SJCRH30 (cell line): ENCODE results near the gene WARS2. TPM values are rescaled to one million over a fixed set of nuclear protein-coding genes. Genes with fewer than 3 reads are reported as not detected.

Experiments used
- DNase-seq, 2 experiments: peaks; one replicate each; pipeline ENCODE4 v3.0.0-alpha.2; 2015 to 2020
- H3K27ac ChIP-seq: fragments of 250-450 bp; sonication (Bioruptor Pico); 2 replicates; pipeline ENCODE4 v1.5.1; 2020; ENCODE audit warnings: mild to moderate bottlenecking, moderate library complexity
- H3K27me3 ChIP-seq: fragments of 250-450 bp; sonication (Bioruptor Pico); 2 replicates; pipeline ENCODE4 v1.5.1; 2020; ENCODE audit warnings: mild to moderate bottlenecking, moderate library complexity
- H3K36me3 ChIP-seq: fragments of 250-450 bp; sonication (Bioruptor Pico); 2 replicates; pipeline ENCODE4 v1.5.1; 2020; ENCODE audit warnings: mild to moderate bottlenecking, moderate library complexity
- H3K4me1 ChIP-seq: fragments of 250-450 bp; sonication (Bioruptor Pico); 2 replicates; pipeline ENCODE4 v1.5.1; 2020; ENCODE audit warnings: mild to moderate bottlenecking, moderate library complexity
- H3K4me3 ChIP-seq: fragments of 250-450 bp; sonication (Bioruptor Pico); 2 replicates; pipeline ENCODE4 v1.5.1; 2020; ENCODE audit warnings: mild to moderate bottlenecking, moderate library complexity
- H3K9me3 ChIP-seq: fragments of 250-450 bp; sonication (Bioruptor Pico); replicated peaks from 2 replicates; pipeline ENCODE4 v1.5.1; 2020; ENCODE audit warnings: mild to moderate bottlenecking, moderate library complexity
- total RNA-seq: library from RNA; depleted of rRNA; stranded (reverse); fragments of >200 nt; shearing (Covaris generic); gene quantifications from 2 replicates; pipeline ENCODE4 v1.2.3, GENCODE V29; 2014

WARS2 gene
- total RNA-seq, 1 experiment from 2014 or later: 24.5 TPM

GRCh38 chr1:118988186-118989005, 152.1 kb downstream of the WARS2 start, which contains the start of gene TBX15:
TBX15 (minus strand) TSS chr1:118988343; CDS start chr1:118987795, 548 bp downstream.
- Histone ChIP-seq H3K27ac (peak within 1 kb of the TSS; percentile 95), H3K4me1 (no peaks in the 10 kb centered on the region), H3K36me3 (peaks cover 29% of the 10 kb centered on the region), H3K9me3 (no peaks in the 10 kb centered on the region; the same call in 1 of the 2 replicates), H3K27me3 (no peaks in the 10 kb centered on the region), H3K4me3 (peak within 1 kb of the TSS; percentile 86)
- DNase-seq: peak; percentile 73 to 84

GRCh38 chr1:118987468-118988185, 152.8 kb downstream of the WARS2 start:
- peak; percentile 82 to 83 for DNase-seq
- Histone ChIP-seq H3K27me3 (no peaks in the 10 kb centered on the region), H3K27ac (peak overlapping the region; percentile 95), H3K4me3 (peak overlapping the region; percentile 86), H3K9me3 (no peaks in the 10 kb centered on the region; the same call in 1 of the 2 replicates), H3K36me3 (peaks cover 37% of the 10 kb centered on the region), H3K4me1 (no peaks in the 10 kb centered on the region)

DNA sequence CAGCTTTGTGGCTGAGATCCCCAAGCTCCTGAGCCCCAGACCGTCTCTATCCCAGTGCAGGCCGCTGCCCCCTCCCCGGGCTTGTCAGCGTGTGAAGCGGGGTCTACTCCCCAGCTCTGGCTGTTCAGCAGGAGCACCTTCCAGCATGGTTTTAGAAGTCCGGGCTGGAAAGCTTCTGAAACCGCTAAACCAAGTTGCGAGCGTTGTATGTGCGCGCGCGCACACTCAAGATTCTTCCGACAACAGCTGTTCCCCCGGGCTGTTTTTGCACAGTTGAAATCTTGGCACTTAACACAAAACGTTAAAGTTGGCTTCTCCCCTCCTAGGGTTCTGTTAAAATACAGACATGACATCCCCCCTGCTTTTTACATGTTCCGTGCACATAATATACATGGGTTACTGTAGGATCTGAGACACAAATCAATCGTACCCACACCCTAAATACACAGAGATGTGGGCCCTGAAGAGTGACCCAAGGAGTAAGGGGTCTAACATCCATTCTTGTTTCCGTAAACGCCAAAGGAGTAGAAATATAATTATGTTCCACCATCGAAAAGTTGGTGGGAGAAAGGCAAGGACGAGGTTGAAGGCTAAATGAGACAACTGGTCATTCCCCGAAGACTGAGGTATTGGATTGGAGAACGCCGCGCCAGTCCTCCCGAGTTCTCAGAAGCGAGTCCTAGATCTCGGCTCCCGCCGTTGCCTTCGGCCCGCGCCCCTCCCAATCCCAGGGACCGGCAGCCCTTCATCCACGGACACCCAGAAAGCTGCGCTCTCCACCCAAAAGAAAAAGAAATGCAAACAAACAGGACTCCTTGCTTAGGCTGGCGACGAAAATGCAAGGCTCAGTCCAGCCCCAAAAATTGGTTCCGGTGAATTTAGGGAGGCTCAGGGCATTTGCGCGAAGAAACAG, 153.6 kb downstream of the WARS2 start:
- Histone ChIP-seq H3K9me3 (no peaks in the 10 kb centered on the region; the same call in 1 of the 2 replicates), H3K4me1 (no peaks in the 10 kb centered on the region), H3K4me3 (peak overlapping the region; percentile 86), H3K36me3 (peaks cover 45% of the 10 kb centered on the region), H3K27ac (peak overlapping the region; percentile 95), H3K27me3 (no peaks in the 10 kb centered on the region)
- peak; percentile 84 to 90 for DNase-seq

DNA sequence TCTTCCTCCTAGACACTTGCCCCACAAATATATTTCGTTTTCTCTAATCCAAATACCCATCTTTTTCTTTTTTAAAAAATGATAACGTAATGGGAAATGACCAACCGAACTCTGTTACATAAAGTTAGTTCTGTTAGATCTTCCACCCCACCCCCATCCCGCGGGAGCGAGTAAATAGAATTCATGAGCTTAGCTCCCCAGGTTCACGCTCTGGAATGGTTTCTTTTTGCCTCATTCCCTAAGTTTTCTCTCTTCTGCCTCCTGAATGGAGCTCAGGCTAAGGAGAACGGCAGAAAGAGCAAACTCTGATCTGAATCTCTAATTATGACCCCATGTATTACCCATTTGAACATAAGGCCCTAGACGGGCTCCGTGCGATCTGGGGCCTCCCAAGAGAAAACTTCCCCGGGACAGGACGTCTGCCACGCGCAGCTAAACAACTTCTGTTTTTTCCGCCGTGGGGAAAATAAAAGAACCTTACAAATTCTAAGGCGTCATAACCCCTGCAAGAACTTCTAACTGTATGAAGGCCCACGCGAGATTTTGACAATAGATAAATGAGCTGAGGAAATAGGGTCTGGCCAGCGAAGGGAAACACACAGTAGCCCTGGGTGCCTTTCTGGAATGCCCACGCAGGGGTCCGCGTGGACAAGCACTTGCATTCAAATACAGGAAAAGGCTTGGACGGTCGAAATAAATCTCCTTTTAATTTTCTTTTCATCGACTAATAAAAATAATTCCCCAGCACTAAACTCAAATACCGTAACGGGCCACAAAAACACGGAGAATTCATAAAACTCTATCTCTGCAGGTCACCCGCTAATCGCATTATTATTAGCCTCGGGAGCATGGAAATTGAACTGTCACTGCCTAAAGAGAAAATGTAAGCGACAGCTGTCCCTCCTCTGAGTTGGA, 154.6 kb downstream of the WARS2 start:
- no peaks in the 10 kb centered on the region for H3K27me3 ChIP-seq
- H3K4me3 ChIP-seq: peak overlapping the region; percentile 86
- no peaks in the 10 kb centered on the region for H3K4me1 ChIP-seq
- DNase-seq: peak; percentile 38 to 62
- H3K9me3 ChIP-seq: no peaks in the 10 kb centered on the region; the same call in 1 of the 2 replicates
- H3K27ac ChIP-seq: peak overlapping the region; percentile 95
- H3K36me3 ChIP-seq: peaks cover 54% of the 10 kb centered on the region

- H3K9me3 ChIP-seq: no peaks in the 10 kb centered on the region; the same call in 1 of the 2 replicates
- no peaks in the 10 kb centered on the region for H3K27me3 ChIP-seq
- no peaks in the 10 kb centered on the region for H3K4me1 ChIP-seq
- peaks cover 59% of the 10 kb centered on the region for H3K36me3 ChIP-seq
- peak overlapping the region; percentile 86 for H3K4me3 ChIP-seq
- H3K27ac ChIP-seq: peak overlapping the region; percentile 95
- peak; percentile 33 to 58 for DNase-seq
These were observed 155.5 kb downstream of the WARS2 start for GRCh38 chr1:118984722-118985639.

DNA sequence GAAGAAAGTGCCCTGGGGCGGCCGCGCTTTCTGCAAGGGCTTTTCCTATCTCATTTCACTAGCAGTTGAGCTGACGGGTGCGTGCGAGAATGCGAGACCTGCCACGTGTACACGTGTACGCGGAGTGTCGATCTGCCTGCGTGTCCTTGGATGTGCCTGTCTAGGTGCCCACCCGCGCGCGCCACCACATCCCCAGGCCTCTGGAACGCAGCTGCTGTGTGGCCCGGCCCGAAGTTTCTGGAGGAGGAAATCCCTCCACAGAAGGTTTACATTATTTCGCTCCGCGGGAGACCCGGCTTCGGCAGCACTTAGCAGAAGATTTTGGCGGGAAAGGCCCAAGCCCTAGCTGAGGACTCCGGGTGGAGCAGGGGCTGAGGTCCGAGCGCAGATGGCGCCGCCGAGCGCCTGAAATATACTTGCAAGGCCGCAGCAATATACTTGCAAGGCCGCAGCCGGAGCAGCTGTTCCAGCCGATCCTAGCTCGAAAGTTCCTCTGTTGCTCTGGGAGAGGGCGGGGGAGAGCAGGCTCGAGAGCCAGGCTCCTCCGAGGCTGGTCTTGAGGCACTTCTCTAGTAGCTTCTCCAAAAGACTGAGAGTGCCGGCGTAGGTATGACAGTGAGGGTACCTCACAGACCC, 156.2 kb downstream of the WARS2 start:
- no peaks in the 10 kb centered on the region; the same call in 1 of the 2 replicates for H3K9me3 ChIP-seq
- H3K27ac ChIP-seq: peak overlapping the region; percentile 95
- H3K27me3 ChIP-seq: no peaks in the 10 kb centered on the region

DNA sequence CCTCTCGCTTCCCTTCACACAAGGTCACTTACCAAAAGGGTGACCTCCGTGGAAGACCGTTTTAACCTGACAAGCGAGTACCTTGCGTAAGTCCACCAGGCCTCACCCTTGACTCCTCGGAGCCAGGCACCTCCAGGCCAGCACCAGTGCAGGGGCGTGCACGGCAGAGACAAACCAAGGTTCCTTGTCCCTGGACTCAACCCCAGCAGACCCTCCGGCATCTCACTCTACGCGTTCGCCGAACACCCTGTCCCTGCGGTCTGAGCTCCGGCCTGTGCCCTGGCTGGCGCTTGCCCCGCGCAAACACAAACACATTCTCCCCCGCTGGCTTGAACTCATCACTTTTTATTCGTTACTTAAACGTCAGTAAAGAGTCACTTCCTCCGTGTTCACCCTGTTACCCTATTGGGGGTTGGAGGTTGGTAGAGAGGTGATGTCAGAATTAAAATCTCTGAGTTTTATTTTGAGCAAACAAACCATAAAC, 156.9 kb downstream of the WARS2 start:
- H3K27me3 ChIP-seq: no peaks in the 10 kb centered on the region
- no peak overlapping the region for H3K4me3 ChIP-seq
- H3K9me3 ChIP-seq: no peaks in the 10 kb centered on the region; the same call in 1 of the 2 replicates
- H3K27ac ChIP-seq: no peak overlapping the region
- no peak for DNase-seq
- no peaks in the 10 kb centered on the region; the same call in 1 of the 2 replicates for H3K4me1 ChIP-seq
- H3K36me3 ChIP-seq: peaks cover 66% of the 10 kb centered on the region

More for the DNA sequence above, 156.2 kb downstream of the WARS2 start:
- Histone ChIP-seq H3K4me1 (no peaks in the 10 kb centered on the region), H3K4me3 (peak overlapping the region; percentile 86), H3K36me3 (peaks cover 64% of the 10 kb centered on the region)
- DNase-seq: peak; percentile 82 to 85

DNA sequence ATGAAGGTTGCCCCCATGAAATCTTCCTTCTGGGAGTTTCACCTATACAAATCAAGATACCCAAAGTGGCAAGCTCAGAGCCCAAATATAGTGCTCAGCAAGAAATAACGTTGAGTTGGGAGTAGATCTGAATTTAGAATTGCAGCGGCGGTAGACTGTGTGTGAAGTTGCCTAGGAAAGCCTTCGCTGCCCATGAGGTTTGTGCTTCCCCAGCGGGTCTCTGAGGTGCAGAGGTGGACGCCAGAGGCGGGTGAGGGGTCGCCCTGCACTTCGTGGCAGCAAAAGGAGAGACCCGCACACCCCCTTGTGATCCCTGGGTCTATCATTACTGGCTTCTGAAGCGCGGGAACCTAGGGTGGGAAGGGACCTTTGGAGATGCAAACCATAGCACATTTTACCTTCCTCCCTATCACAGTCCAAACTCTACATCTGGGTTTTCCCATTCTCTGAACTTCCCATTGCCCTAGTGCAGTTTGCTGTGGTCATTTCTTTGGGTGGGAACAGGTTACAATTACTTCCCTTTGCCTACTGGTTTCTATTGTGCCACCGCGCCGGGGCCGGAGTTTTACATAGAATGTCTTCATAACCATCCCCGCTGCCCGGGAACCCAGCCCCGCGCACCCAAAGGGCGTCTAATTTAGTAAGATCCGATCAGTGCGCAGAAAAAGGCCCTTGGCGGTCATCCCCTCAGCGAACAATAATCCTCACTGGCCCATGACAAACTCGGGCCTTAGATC, 157.5 kb downstream of the WARS2 start:
- no peaks in the 10 kb centered on the region for H3K27me3 ChIP-seq
- DNase-seq: no peak
- H3K4me3 ChIP-seq: no peak overlapping the region
- peaks cover 70% of the 10 kb centered on the region for H3K36me3 ChIP-seq
- H3K4me1 ChIP-seq: no peaks in the 10 kb centered on the region; the same call in 1 of the 2 replicates
- no peak overlapping the region for H3K27ac ChIP-seq
- H3K9me3 ChIP-seq: no peaks in the 10 kb centered on the region; the same call in 1 of the 2 replicates

GRCh38 chr1:118982266-118982665, 158.2 kb downstream of the WARS2 start:
- Histone ChIP-seq H3K4me1 (peaks cover 5% of the 10 kb centered on the region; the same call in 1 of the 2 replicates), H3K27ac (no peak overlapping the region), H3K36me3 (peaks cover 78% of the 10 kb centered on the region), H3K4me3 (no peak overlapping the region), H3K9me3 (no peaks in the 10 kb centered on the region; the same call in 1 of the 2 replicates), H3K27me3 (no peaks in the 10 kb centered on the region)
- DNase-seq: no peak

DNA sequence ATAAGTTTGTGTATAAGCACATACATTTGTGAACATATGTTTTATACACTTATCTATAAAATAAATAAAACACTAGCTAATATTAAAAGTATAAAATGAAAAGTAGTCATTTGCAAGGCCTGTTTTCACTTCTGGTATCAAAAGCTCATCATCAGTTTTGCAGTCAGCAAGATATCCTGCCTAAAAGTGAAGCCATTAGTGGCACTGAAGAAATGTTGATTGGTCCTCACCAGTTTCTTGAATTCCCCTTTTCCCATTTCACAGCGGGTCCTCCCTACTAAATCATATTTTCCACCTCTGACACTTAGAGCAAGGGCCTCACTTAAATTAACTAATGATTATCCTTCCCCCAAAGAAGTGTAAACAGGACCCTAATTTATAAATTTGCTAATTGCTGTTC, 159.0 kb downstream of the WARS2 start:
- DNase-seq: no peak
- peaks cover 13% of the 10 kb centered on the region for H3K4me1 ChIP-seq
- no peaks in the 10 kb centered on the region for H3K27me3 ChIP-seq
- no peak overlapping the region for H3K4me3 ChIP-seq
- no peak overlapping the region for H3K27ac ChIP-seq
- no peaks in the 10 kb centered on the region; the same call in 1 of the 2 replicates for H3K9me3 ChIP-seq
- H3K36me3 ChIP-seq: peaks cover 84% of the 10 kb centered on the region
